ENCODE measurements around the gene SCIN.
"Not testable (repeated sequence)": the region's sequence is repeated elsewhere in the genome, so short reads cannot be mapped to it uniquely, and the experiment has no call there.

SCIN gene

GRCh38 chr7:12619461-12620069 is 49.0 kb downstream of the SCIN start:
- FAIRE-seq: peak; percentile 81

- FAIRE-seq: no peak
Measured at GRCh38 chr7:12620371-12620770, 49.9 kb downstream of the SCIN start.

GRCh38 chr7:12623223-12623622 is 52.7 kb downstream of the SCIN start:
- FAIRE-seq: no peak

GRCh38 chr7:12623885-12624498 is 53.5 kb downstream of the SCIN start:
- peak; percentile 90 for FAIRE-seq

GRCh38 chr7:12625836-12626235 is 55.3 kb downstream of the SCIN start:
- no peak for FAIRE-seq

GRCh38 chr7:12629816-12630512 is 59.4 kb downstream of the SCIN start:
- no peak for FAIRE-seq

- FAIRE-seq: no peak
Measured at GRCh38 chr7:12630513-12630819, 59.9 kb downstream of the SCIN start.

- FAIRE-seq: no peak
Measured at GRCh38 chr7:12633582-12633981, 63.1 kb downstream of the SCIN start.

- FAIRE-seq: no peak
Measured at GRCh38 chr7:12635830-12636229, 65.3 kb downstream of the SCIN start.

- no peak for FAIRE-seq
Measured at GRCh38 chr7:12637328-12637727, 66.8 kb downstream of the SCIN start.

GRCh38 chr7:12637819-12638592 is 67.5 kb downstream of the SCIN start:
- FAIRE-seq: no peak

GRCh38 chr7:12638851-12639456 is 68.4 kb downstream of the SCIN start:
- FAIRE-seq: peak; percentile 97

- no peak for FAIRE-seq
Measured at GRCh38 chr7:12640299-12641096, 70.0 kb downstream of the SCIN start.

- no peak for FAIRE-seq
Measured at GRCh38 chr7:12641196-12641595, 70.7 kb downstream of the SCIN start.

- FAIRE-seq: no peak
Measured at GRCh38 chr7:12642508-12642907, 72.0 kb downstream of the SCIN start.

- no peak for FAIRE-seq
Measured at GRCh38 chr7:12643001-12643643, 72.6 kb downstream of the SCIN start.

- no peak for FAIRE-seq
Measured at GRCh38 chr7:12643644-12644043, 73.1 kb downstream of the SCIN start.

- FAIRE-seq: not testable (repeated sequence)
Measured at GRCh38 chr7:12645212-12645611, 74.7 kb downstream of the SCIN start.

GRCh38 chr7:12646139-12646538 is 75.6 kb downstream of the SCIN start:
- FAIRE-seq: no peak

- FAIRE-seq: no peak
Measured at GRCh38 chr7:12647364-12648219, 77.1 kb downstream of the SCIN start.

GRCh38 chr7:12648704-12649261 is 78.3 kb downstream of the SCIN start:
- FAIRE-seq: no peak

Data from G401.6 (cell line).